Mammary epithelial cell (primary cell): ENCODE data around the gene PTP4A2.

Experiments
- EZH2 ChIP-seq: IDR thresholded peaks from 2 replicates; pipeline ENCODE4 v1.6.1; 2012; ENCODE audit warnings: low read length, inconsistent platforms, borderline replicate concordance
- TF ChIP-seq, protein P1 (sequence below), 2 donors: IDR thresholded peaks in 1 of 2; conservative IDR thresholded peaks in 1 of 2; 2 replicates each; pipeline ENCODE4 v1.5.1; 2011 to 2012; ENCODE audit warnings: inconsistent platforms in 2 of 2, low read length in 2 of 2, mild to moderate bottlenecking in 2 of 2, control low read depth in 1 of 2, low read depth in 1 of 2; ENCODE audit not compliant: insufficient read depth in 1 of 2; ENCODE audit errors: extremely low read depth in 1 of 2

DNA sequence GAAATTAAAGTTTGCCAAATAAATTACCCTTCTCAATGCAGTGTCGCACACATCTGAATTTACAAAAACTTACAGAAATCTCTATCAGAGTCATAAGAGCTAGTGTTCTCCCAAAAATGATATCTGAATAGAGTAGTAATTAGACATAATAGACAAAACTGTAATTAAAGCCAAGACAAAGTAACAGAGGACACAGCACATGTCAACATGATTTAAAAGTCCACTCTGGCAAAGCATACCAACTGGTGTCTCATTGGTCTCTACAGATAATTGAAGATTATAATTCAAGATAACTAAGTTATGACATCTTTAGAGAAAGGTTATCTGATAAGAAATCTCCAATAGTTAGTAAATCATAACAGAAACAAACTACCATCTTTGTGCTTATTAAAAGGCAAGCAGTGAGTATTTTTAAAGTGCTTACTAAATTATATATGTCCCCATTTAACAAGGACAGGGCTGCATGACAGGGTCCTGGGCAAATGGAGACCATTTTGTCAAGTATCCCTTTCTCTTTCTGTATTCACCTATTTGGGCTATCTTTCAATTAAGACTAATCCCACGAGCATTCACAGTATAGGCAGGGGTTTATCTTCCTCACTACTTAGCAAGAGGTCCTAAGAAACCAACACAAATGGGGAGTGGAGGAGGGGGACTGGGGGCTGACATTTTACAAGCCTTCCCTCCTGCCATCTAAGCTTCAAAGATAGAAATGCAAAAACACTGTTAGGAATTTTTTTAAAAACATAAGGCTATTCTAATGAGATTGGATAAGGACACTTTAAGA lies 26.0 kb downstream of the PTP4A2 start:
- TF ChIP-seq, protein P1, sequence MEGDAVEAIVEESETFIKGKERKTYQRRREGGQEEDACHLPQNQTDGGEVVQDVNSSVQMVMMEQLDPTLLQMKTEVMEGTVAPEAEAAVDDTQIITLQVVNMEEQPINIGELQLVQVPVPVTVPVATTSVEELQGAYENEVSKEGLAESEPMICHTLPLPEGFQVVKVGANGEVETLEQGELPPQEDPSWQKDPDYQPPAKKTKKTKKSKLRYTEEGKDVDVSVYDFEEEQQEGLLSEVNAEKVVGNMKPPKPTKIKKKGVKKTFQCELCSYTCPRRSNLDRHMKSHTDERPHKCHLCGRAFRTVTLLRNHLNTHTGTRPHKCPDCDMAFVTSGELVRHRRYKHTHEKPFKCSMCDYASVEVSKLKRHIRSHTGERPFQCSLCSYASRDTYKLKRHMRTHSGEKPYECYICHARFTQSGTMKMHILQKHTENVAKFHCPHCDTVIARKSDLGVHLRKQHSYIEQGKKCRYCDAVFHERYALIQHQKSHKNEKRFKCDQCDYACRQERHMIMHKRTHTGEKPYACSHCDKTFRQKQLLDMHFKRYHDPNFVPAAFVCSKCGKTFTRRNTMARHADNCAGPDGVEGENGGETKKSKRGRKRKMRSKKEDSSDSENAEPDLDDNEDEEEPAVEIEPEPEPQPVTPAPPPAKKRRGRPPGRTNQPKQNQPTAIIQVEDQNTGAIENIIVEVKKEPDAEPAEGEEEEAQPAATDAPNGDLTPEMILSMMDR (conservative IDR thresholded peaks at IDR 0.05 in 1 of 2, IDR thresholded peaks at IDR 0.05 in 1 of 2; ENCODE audit: extremely low read depth in 1 of 2, insufficient read depth in 1 of 2, low read depth in 1 of 2, low read length in 2 of 2) = no peak
- TF ChIP-seq EZH2 = no peak
